Neural cell (in vitro differentiated cells): ENCODE results near the gene MARK4. TPM values are rescaled to one million over a fixed set of nuclear protein-coding genes. Genes with fewer than 3 reads are reported as not detected.

Experiments used
- H2AFZ ChIP-seq: fragments of 200-600, 300-800 bp; sonication (generic), shearing (Covaris generic); 2 replicates; pipeline ENCODE4 v1.6.0; 2014; ENCODE audit warnings: low read depth, mild to moderate bottlenecking, antibody characterized with exemption, low read length, moderate library complexity
- H3F3A ChIP-seq: fragments of 200-600 bp; shearing (Covaris generic); 2 replicates; pipeline ENCODE4 v1.6.1; 2016; ENCODE audit warnings: mild to moderate bottlenecking, moderate library complexity, mixed read lengths, antibody characterized with exemption, low read length; ENCODE audit not compliant: insufficient read depth, poor library complexity, severe bottlenecking
- H3K27ac ChIP-seq: fragments of 200-600, 300-800 bp; sonication (generic), shearing (Covaris generic); 2 replicates; pipeline ENCODE4 v1.5.1; 2014; ENCODE audit warnings: mild to moderate bottlenecking, low read length, moderate library complexity
- H3K27me3 ChIP-seq: fragments of 300-800, 200-600 bp; sonication (generic), shearing (Covaris generic); 2 replicates; pipeline ENCODE4 v1.6.0; 2014; ENCODE audit warnings: mild to moderate bottlenecking, low read depth, low read length, moderate library complexity; ENCODE audit not compliant: insufficient read depth
- H3K36me3 ChIP-seq: fragments of 300-800, 200-600 bp; sonication (generic), shearing (Covaris generic); 2 replicates; pipeline ENCODE4 v1.5.1; 2014; ENCODE audit warnings: mild to moderate bottlenecking, antibody characterized with exemption, low read length, moderate library complexity; ENCODE audit not compliant: insufficient read depth
- H3K4me2 ChIP-seq: fragments of 300-800, 200-600 bp; sonication (generic), shearing (Covaris generic); 2 replicates; pipeline ENCODE4 v1.6.0; 2014; ENCODE audit warnings: mild to moderate bottlenecking, low read length
- H3K4me3 ChIP-seq: fragments of 300-800, 200-600 bp; sonication (generic), shearing (Covaris generic); 2 replicates; pipeline ENCODE4 v1.5.1; 2014; ENCODE audit warnings: mild to moderate bottlenecking, low read length, moderate library complexity
- H3K79me2 ChIP-seq: fragments of 200-600 bp; shearing (Covaris generic); replicated peaks from 2 replicates; pipeline ENCODE4 v1.6.0; 2014; ENCODE audit warnings: mild to moderate bottlenecking, low read length, moderate library complexity; ENCODE audit not compliant: insufficient read depth
- H3K9ac ChIP-seq: fragments of 300-800, 200-600 bp; sonication (generic), shearing (Covaris generic); 2 replicates; pipeline ENCODE4 v1.6.1; 2016; ENCODE audit warnings: mild to moderate bottlenecking, low read length, mixed read lengths
- H3K9me2 ChIP-seq: fragments of 200-600 bp; shearing (Covaris generic); 2 replicates; pipeline ENCODE4 v1.6.1; 2016; ENCODE audit warnings: mild to moderate bottlenecking, low read length, mixed read lengths; ENCODE audit not compliant: insufficient read depth
- H3K9me3 ChIP-seq: fragments of 200-600, 300-800 bp; sonication (generic), shearing (Covaris generic); 2 replicates; pipeline ENCODE4 v1.6.1; 2016; ENCODE audit warnings: mild to moderate bottlenecking, mixed run types, low read length, moderate library complexity, mixed read lengths
- H4K20me1 ChIP-seq: fragments of 200-600 bp; shearing (Covaris generic); 2 replicates; pipeline ENCODE4 v1.6.1; 2016; ENCODE audit warnings: mild to moderate bottlenecking, mixed run types; ENCODE audit not compliant: insufficient read depth
- EP300 ChIP-seq: fragments of 450-650 bp; conservative IDR thresholded peaks from 2 replicates; pipeline ENCODE4 v1.6.1; 2014; ENCODE audit warnings: antibody characterized with exemption, mild to moderate bottlenecking, moderate library complexity; ENCODE audit not compliant: poor library complexity, severe bottlenecking
- EZH2 ChIP-seq: fragments of 200-600, 300-800 bp; shearing (Covaris generic), sonication (generic); IDR thresholded peaks from 2 replicates; pipeline ENCODE4 v1.6.1; 2014; ENCODE audit warnings: antibody characterized with exemption, low read length, borderline replicate concordance, mild to moderate bottlenecking; ENCODE audit not compliant: insufficient read depth, poor library complexity, severe bottlenecking
- MXI1 ChIP-seq: fragments of 450-650 bp; conservative IDR thresholded peaks from 2 replicates; pipeline ENCODE4 v1.6.1; 2014; ENCODE audit warnings: antibody characterized with exemption, mild to moderate bottlenecking; ENCODE audit not compliant: poor library complexity, severe bottlenecking
- POLR2AphosphoS5 ChIP-seq: IDR thresholded peaks from 2 replicates; pipeline ENCODE4 v1.6.1; 2012
- RAD21 ChIP-seq: fragments of 450-650 bp; conservative IDR thresholded peaks from 2 replicates; pipeline ENCODE4 v1.6.1; 2014; ENCODE audit warnings: antibody characterized with exemption, mild to moderate bottlenecking, moderate library complexity
- SMC3 ChIP-seq: fragments of 450-650 bp; conservative IDR thresholded peaks from 2 replicates; pipeline ENCODE4 v1.6.1; 2014; ENCODE audit warnings: antibody characterized with exemption, mild to moderate bottlenecking, moderate library complexity; ENCODE audit not compliant: poor library complexity
- TAF1 ChIP-seq: IDR thresholded peaks from 2 replicates; pipeline ENCODE4 v1.6.1; 2012; ENCODE audit warnings: low read depth
- polyA plus RNA-seq: library from polyadenylated mRNA; depleted of rRNA; stranded (reverse); fragments of >200 nt; gene quantifications from 2 replicates; pipeline ENCODE4 v1.2.3, GENCODE V29; 2014
- TF ChIP-seq, protein P1 (sequence below): fragments of 450-650 bp; IDR thresholded peaks from 2 replicates; pipeline ENCODE4 v1.5.1; 2014; ENCODE audit warnings: antibody characterized with exemption, mild to moderate bottlenecking, moderate library complexity; ENCODE audit not compliant: poor library complexity, severe bottlenecking
- TF ChIP-seq, protein P2 (sequence below): IDR thresholded peaks from 2 replicates; pipeline ENCODE4 v1.6.1; 2012; ENCODE audit warnings: borderline replicate concordance

Gene MARK4
- polyA plus RNA-seq, 1 donor from 2014 or later = 11.6 TPM

DNA sequence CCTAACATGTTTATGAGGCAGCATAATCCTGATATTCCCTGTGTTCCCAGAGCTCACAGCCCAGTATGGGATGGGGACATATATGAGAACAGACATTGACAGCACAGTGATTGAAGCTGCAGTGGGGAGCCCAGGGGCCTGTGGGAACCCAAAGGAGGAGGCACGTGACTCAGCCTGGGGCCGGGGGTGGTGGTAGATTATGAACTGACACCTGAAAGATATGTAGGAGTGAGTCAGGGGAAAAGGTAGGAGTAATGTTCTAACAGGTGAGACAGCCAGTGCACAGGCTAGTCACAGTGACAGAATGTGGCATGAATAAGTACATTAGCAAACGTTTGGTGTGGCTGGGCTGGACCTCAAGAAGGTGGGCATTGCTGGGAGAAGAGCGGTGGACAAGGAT is 42.6 kb downstream of the MARK4 start:
- no peak for TF ChIP-seq POLR2AphosphoS5
- TF ChIP-seq EP300 = no peak
- no peak for TF ChIP-seq MXI1
- TF ChIP-seq, protein P1, sequence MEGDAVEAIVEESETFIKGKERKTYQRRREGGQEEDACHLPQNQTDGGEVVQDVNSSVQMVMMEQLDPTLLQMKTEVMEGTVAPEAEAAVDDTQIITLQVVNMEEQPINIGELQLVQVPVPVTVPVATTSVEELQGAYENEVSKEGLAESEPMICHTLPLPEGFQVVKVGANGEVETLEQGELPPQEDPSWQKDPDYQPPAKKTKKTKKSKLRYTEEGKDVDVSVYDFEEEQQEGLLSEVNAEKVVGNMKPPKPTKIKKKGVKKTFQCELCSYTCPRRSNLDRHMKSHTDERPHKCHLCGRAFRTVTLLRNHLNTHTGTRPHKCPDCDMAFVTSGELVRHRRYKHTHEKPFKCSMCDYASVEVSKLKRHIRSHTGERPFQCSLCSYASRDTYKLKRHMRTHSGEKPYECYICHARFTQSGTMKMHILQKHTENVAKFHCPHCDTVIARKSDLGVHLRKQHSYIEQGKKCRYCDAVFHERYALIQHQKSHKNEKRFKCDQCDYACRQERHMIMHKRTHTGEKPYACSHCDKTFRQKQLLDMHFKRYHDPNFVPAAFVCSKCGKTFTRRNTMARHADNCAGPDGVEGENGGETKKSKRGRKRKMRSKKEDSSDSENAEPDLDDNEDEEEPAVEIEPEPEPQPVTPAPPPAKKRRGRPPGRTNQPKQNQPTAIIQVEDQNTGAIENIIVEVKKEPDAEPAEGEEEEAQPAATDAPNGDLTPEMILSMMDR = no peak
- no peak for TF ChIP-seq SMC3
- no peak for TF ChIP-seq RAD21
- TF ChIP-seq TAF1 = no peak
- no peak for TF ChIP-seq EZH2
- TF ChIP-seq, protein P2, sequence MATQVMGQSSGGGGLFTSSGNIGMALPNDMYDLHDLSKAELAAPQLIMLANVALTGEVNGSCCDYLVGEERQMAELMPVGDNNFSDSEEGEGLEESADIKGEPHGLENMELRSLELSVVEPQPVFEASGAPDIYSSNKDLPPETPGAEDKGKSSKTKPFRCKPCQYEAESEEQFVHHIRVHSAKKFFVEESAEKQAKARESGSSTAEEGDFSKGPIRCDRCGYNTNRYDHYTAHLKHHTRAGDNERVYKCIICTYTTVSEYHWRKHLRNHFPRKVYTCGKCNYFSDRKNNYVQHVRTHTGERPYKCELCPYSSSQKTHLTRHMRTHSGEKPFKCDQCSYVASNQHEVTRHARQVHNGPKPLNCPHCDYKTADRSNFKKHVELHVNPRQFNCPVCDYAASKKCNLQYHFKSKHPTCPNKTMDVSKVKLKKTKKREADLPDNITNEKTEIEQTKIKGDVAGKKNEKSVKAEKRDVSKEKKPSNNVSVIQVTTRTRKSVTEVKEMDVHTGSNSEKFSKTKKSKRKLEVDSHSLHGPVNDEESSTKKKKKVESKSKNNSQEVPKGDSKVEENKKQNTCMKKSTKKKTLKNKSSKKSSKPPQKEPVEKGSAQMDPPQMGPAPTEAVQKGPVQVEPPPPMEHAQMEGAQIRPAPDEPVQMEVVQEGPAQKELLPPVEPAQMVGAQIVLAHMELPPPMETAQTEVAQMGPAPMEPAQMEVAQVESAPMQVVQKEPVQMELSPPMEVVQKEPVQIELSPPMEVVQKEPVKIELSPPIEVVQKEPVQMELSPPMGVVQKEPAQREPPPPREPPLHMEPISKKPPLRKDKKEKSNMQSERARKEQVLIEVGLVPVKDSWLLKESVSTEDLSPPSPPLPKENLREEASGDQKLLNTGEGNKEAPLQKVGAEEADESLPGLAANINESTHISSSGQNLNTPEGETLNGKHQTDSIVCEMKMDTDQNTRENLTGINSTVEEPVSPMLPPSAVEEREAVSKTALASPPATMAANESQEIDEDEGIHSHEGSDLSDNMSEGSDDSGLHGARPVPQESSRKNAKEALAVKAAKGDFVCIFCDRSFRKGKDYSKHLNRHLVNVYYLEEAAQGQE = no peak

DNA sequence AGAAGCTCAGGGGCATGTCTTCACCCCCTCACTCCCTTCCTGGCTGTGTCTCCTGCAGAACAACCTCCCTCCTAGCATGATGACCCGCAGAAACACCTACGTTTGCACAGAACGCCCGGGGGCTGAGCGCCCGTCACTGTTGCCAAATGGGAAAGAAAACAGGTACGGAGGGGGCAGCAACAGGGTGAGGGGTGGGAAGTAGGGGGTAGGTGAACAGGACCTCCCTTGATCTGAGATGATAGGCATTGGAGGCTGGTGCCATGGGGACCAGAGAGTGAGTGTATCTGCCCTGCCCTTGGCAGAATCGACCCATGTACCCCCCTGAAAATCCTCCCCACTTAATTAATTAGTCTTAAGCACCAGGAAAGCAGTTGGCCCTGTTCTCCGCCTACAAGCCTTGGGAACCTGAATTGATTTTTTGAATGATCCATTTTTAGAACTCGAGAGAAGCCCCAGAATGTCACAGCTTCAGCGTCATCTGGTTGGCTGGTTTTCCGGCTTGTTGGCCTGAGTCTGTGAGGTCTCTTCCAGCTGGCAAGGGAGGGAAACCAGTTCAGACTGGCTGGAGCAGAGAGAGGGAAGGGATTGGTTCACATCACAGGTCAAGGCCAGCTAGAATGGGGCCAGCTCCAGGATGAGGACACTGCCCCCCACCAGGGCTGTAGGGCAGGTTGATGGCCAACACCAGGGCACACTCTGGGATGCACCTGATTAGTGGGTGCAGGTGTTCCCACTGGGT is 43.4 kb downstream of the MARK4 start:
- Histone ChIP-seq H3K27me3 (no peaks in the 10 kb centered on the region), H3K79me2 (no peaks in the 10 kb centered on the region), H3K4me2 (no peak overlapping the region), H2AFZ (no peak overlapping the region), H3K9ac (no peak overlapping the region), H3K36me3 (peaks cover 17% of the 10 kb centered on the region), H3K27ac (no peak overlapping the region), H3K9me2 (no peaks in the 10 kb centered on the region), H3K4me3 (no peak overlapping the region), H3K9me3 (no peaks in the 10 kb centered on the region), H4K20me1 (no peaks in the 10 kb centered on the region), H3F3A (no peaks in the 10 kb centered on the region)
- TF ChIP-seq TAF1 = no peak
- no peak for TF ChIP-seq POLR2AphosphoS5
- no peak for TF ChIP-seq RAD21
- TF ChIP-seq, protein P2 = no peak
- no peak for TF ChIP-seq EP300
- TF ChIP-seq SMC3 = no peak
- no peak for TF ChIP-seq EZH2
- TF ChIP-seq, protein P1 = no peak
- TF ChIP-seq MXI1 = no peak

More for the DNA sequence above, 42.6 kb downstream of the MARK4 start:
- Histone ChIP-seq H3K79me2 (no peaks in the 10 kb centered on the region), H3K27me3 (no peaks in the 10 kb centered on the region), H3K4me3 (no peak overlapping the region), H3K9me3 (no peaks in the 10 kb centered on the region), H3F3A (no peaks in the 10 kb centered on the region), H3K4me2 (no peak overlapping the region), H3K9ac (no peak overlapping the region), H3K36me3 (peaks cover 17% of the 10 kb centered on the region), H3K27ac (no peak overlapping the region), H2AFZ (no peak overlapping the region), H4K20me1 (no peaks in the 10 kb centered on the region), H3K9me2 (no peaks in the 10 kb centered on the region)
